ENCODE data around the gene DPYSL4. TPM values are rescaled to one million over a fixed set of nuclear protein-coding genes. Genes with fewer than 3 reads are reported as not detected.
"Not testable (repeated sequence)": the region's sequence is repeated elsewhere in the genome, so short reads cannot be mapped to it uniquely, and the experiment has no call there.

Gene DPYSL4
- polyA plus RNA-seq, 3 donors, result 0.08 TPM; not detected in 2

GRCh38 chr10:132158122-132158741 lies 28.5 kb upstream of the DPYSL4 start:
- H3K36me3 Mint-ChIP-seq, result no peaks in the 10 kb centered on the region
- no peak overlapping the region for H3K4me3 Mint-ChIP-seq
- Histone ChIP-seq H3K9ac (ENCODE audit: insufficient read depth, low read length, poor library complexity, severe bottlenecking) (no peak overlapping the region), H3K27me3 (ENCODE audit: control insufficient read depth in 2 of 2, insufficient read depth in 2 of 2, low read length in 2 of 2) (peaks cover 0 to 3% of the 10 kb centered on the region in 2 donors), H3K27ac (ENCODE audit: low read depth in 1 of 2, low read length in 2 of 2) (no peak overlapping the region), H3K36me3 (replicated peaks in 1 of 2; ENCODE audit: control insufficient read depth in 1 of 2, insufficient read depth in 2 of 2, low read length in 2 of 2) (no peaks in the 10 kb centered on the region), H4K20me1 (ENCODE audit: insufficient read depth, low read length) (no peaks in the 10 kb centered on the region), H3K4me1 (ENCODE audit: control insufficient read depth in 1 of 2, insufficient read depth in 2 of 2, low read length in 2 of 2) (no peaks in the 10 kb centered on the region), H3K4me3 (replicated peaks in 1 of 3; ENCODE audit: low read depth in 2 of 3, low read length in 3 of 3) (no peak overlapping the region), H3K9me3 (replicated peaks in 1 of 2; ENCODE audit: control insufficient read depth in 1 of 2, insufficient read depth in 1 of 2, low read length in 2 of 2) (peaks cover 0 to 5% of the 10 kb centered on the region in 2 donors), H3K4me2 (replicated peaks; ENCODE audit: extremely low read depth, low read length, poor library complexity, severe bottlenecking) (no peak overlapping the region), H3K79me2 (ENCODE audit: insufficient read depth, low read length) (no peaks in the 10 kb centered on the region), H2AFZ (ENCODE audit: insufficient read depth, low read depth, low read length, poor library complexity, severe bottlenecking) (no peak overlapping the region)
- no peaks in the 10 kb centered on the region for H3K4me1 Mint-ChIP-seq
- H3K9me3 Mint-ChIP-seq, result peaks cover 0 to 7% (median 3%) of the 10 kb centered on the region in 7 donors
- H3K27me3 Mint-ChIP-seq (ENCODE audit: low read depth in 3 of 3), result peaks cover 0 to 6% (median 5%) of the 10 kb centered on the region in 3 donors
- intact Hi-C loops (cut with micrococcal nuclease), result no loop called here
- 89% methylated on average over 1 of the region's 2 CpGs for WGBS (ENCODE audit: insufficient coverage)
- TF ChIP-seq CTCF (IDR thresholded peaks at IDR 0.05), result no peak
- H3K27ac Mint-ChIP-seq, result no peak overlapping the region
- DNase-seq, result no peak

- no peak for DNase-seq
- no peak overlapping the region for H3K27ac Mint-ChIP-seq
- Histone ChIP-seq H3K4me2 (replicated peaks; ENCODE audit: extremely low read depth, low read length, poor library complexity, severe bottlenecking) (no peak overlapping the region), H3K4me1 (ENCODE audit: control insufficient read depth in 1 of 2, insufficient read depth in 2 of 2, low read length in 2 of 2) (no peaks in the 10 kb centered on the region), H3K9me3 (replicated peaks in 1 of 2; ENCODE audit: control insufficient read depth in 1 of 2, insufficient read depth in 1 of 2, low read length in 2 of 2) (peaks cover 0 to 5% of the 10 kb centered on the region in 2 donors), H4K20me1 (ENCODE audit: insufficient read depth, low read length) (no peaks in the 10 kb centered on the region), H2AFZ (ENCODE audit: insufficient read depth, low read depth, low read length, poor library complexity, severe bottlenecking) (no peak overlapping the region), H3K79me2 (ENCODE audit: insufficient read depth, low read length) (no peaks in the 10 kb centered on the region), H3K9ac (ENCODE audit: insufficient read depth, low read length, poor library complexity, severe bottlenecking) (no peak overlapping the region), H3K4me3 (replicated peaks in 1 of 3; ENCODE audit: low read depth in 2 of 3, low read length in 3 of 3) (no peak overlapping the region), H3K27me3 (ENCODE audit: control insufficient read depth in 2 of 2, insufficient read depth in 2 of 2, low read length in 2 of 2) (peaks cover 0 to 3% of the 10 kb centered on the region in 2 donors), H3K36me3 (replicated peaks in 1 of 2; ENCODE audit: control insufficient read depth in 1 of 2, insufficient read depth in 2 of 2, low read length in 2 of 2) (no peaks in the 10 kb centered on the region), H3K27ac (ENCODE audit: low read depth in 1 of 2, low read length in 2 of 2) (no peak overlapping the region)
- WGBS (ENCODE audit: insufficient coverage), result no CpG with 5 or more reads among the region's 7 CpGs
- H3K4me3 Mint-ChIP-seq, result no peak overlapping the region
- intact Hi-C loops (cut with micrococcal nuclease), result no loop called here
- peaks cover 4 to 7% (median 6%) of the 10 kb centered on the region in 3 donors for H3K27me3 Mint-ChIP-seq (ENCODE audit: low read depth in 3 of 3)
- H3K4me1 Mint-ChIP-seq, result no peaks in the 10 kb centered on the region
- no peaks in the 10 kb centered on the region for H3K36me3 Mint-ChIP-seq
- TF ChIP-seq CTCF (IDR thresholded peaks at IDR 0.05), result no peak
- H3K9me3 Mint-ChIP-seq, result peaks cover 0 to 7% (median 3%) of the 10 kb centered on the region in 7 donors
Measured at GRCh38 chr10:132158823-132159222, 27.9 kb upstream of the DPYSL4 start.

- H3K36me3 ChIP-seq (replicated peaks in 1 of 2; ENCODE audit: control insufficient read depth in 1 of 2, insufficient read depth in 2 of 2, low read length in 2 of 2); H3K27ac Mint-ChIP-seq; H3K9me3 ChIP-seq (replicated peaks in 1 of 2; ENCODE audit: control insufficient read depth in 1 of 2, insufficient read depth in 1 of 2, low read length in 2 of 2); H3K9me3 Mint-ChIP-seq; H3K9ac ChIP-seq (ENCODE audit: insufficient read depth, low read length, poor library complexity, severe bottlenecking); intact Hi-C loops (cut with micrococcal nuclease); H3K4me1 ChIP-seq (ENCODE audit: control insufficient read depth in 1 of 2, insufficient read depth in 2 of 2, low read length in 2 of 2); H3K4me1 Mint-ChIP-seq; H3K4me3 ChIP-seq (replicated peaks in 1 of 3; ENCODE audit: low read depth in 2 of 3, low read length in 3 of 3); H3K79me2 ChIP-seq (ENCODE audit: insufficient read depth, low read length); H3K27ac ChIP-seq (ENCODE audit: low read depth in 1 of 2, low read length in 2 of 2); H3K4me2 ChIP-seq (replicated peaks; ENCODE audit: extremely low read depth, low read length, poor library complexity, severe bottlenecking); H3K36me3 Mint-ChIP-seq; H2AFZ ChIP-seq (ENCODE audit: insufficient read depth, low read depth, low read length, poor library complexity, severe bottlenecking); H3K4me3 Mint-ChIP-seq; DNase-seq; H4K20me1 ChIP-seq (ENCODE audit: insufficient read depth, low read length); H3K27me3 Mint-ChIP-seq (ENCODE audit: low read depth in 3 of 3); H3K27me3 ChIP-seq (ENCODE audit: control insufficient read depth in 2 of 2, insufficient read depth in 2 of 2, low read length in 2 of 2): not testable (repeated sequence)
- no CpG with 5 or more reads among the region's 7 CpGs for WGBS (ENCODE audit: insufficient coverage)
Measured at GRCh38 chr10:132159302-132160230, 27.2 kb upstream of the DPYSL4 start.
